AG10803 (cell line): Measurements from ENCODE around the gene OSBPL6.

ENCODE experiments used
- DNase-seq: peaks from one replicate; pipeline ENCODE4 v3.0.0; 2010; ENCODE audit warnings: low read depth
- H3K4me3 ChIP-seq: 2 replicates; pipeline ENCODE4 v1.5.1; 2011; ENCODE audit warnings: mild to moderate bottlenecking, low read length, control low read depth
- CTCF ChIP-seq: conservative IDR thresholded peaks from 2 replicates; pipeline ENCODE4 v1.5.1; 2011; ENCODE audit warnings: mild to moderate bottlenecking, low read length, control low read depth, inconsistent platforms

Gene OSBPL6

GRCh38 chr2:178279636-178280035 is 85.3 kb downstream of the OSBPL6 start:
- DNase-seq, result no peak
- no peak overlapping the region for H3K4me3 ChIP-seq
- TF ChIP-seq CTCF, result no peak

GRCh38 chr2:178280244-178280852 is 86.0 kb downstream of the OSBPL6 start:
- H3K4me3 ChIP-seq, result no peak overlapping the region
- DNase-seq, result peak; percentile 46
- TF ChIP-seq CTCF, result peak; percentile 77

DNA sequence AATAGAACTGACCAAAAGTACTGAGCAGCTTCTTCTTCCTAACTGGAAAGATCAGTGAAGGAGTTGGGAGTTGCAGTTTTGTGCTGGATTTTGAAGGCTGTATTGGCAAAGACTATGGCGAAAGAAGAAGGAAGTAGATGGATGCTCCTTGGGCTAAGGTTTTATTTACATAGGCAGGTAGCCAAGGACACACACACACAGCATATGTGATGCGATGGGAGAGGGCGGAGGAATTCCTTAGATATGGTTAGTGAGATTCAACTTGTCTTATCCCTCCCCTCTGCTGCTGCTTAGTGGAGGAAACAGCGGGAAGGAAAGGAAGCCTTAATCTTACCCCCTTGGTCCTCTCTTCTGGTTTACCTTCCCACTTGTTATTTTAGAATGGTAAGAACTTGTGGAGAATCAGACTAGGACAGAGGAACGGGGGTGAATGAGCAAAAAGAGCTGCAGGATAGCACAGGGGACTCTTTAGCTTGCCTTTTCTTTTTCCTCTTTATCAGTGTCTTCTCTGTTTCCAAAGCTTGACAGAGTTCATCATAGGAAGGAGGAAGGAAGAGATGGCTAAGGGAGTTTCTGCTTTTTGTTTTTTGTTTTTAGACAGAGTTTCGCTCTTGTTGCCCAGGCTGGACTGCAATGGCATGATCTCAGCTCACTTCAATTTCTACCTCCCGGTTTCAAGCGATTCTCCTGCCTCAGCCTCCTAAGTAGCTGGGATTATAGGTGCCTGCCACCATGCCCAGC is 87.9 kb downstream of the OSBPL6 start:
- no peak for TF ChIP-seq CTCF
- DNase-seq, result peak; percentile 56
- H3K4me3 ChIP-seq, result no peak overlapping the region

DNA sequence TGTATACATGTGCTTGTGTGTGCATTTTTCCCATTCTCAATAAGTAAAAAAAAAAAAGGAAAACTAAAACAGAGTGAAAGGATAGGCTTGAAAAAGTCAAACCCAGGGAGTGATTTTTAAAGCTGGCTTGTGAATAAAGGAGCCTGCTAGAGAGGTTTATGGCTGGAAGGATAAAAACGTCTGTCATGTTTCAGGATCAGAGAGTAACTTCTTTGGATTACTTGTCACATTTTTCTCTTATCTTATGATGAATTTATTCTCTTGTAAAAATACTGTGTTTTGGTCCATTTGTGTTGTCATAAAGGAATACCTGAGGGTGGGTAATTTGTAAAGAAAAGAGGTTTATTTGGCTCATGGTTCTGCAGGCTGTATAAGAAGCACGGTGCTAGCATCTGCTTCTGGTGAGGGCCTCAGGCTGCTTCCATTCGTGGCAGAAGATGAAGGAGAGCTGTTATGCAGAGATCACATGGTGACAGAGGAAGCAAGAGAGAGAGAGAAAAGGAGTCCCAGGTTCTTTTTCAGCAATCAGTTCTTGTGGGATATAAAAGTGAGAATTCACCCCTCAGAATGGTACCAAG is 89.1 kb downstream of the OSBPL6 start:
- TF ChIP-seq CTCF, result no peak
- no peak for DNase-seq
- H3K4me3 ChIP-seq, result no peak overlapping the region

DNA sequence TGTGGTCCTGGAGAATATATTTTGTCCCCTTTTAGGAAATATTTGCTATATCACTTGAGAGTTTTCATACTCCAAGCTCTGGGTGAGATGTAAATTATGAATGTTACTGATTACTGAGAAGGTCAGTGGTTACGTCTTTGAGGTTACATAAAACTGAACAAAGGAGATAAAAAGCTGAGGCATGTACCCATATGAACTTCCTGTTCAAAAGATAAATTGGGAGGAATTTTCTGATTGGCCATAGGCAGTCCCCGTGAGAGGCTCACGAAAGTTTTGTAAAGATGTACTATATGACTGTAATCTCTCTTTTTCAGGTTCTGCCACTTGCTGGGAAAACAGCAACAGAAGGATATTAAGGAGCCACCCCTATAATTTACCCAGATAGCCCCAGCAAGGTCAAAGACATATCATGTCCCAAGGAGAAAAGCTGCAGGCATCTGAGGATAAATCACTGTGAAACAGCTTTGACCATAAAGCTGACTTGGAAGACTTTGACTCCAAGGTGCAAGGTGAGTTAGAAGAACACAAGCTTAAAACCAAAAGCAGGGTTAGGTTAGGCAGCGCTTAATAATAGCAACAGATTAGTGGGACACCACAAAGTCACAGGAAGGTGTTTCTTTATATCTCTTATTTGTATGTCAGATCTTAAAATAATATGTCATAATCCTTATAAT is 90.4 kb downstream of the OSBPL6 start:
- TF ChIP-seq CTCF, result no peak
- DNase-seq, result no peak
- no peak overlapping the region for H3K4me3 ChIP-seq

- H3K4me3 ChIP-seq, result no peak overlapping the region
- DNase-seq, result no peak
- no peak for TF ChIP-seq CTCF
Observed at GRCh38 chr2:178285287-178285615, 90.9 kb downstream of the OSBPL6 start.

DNA sequence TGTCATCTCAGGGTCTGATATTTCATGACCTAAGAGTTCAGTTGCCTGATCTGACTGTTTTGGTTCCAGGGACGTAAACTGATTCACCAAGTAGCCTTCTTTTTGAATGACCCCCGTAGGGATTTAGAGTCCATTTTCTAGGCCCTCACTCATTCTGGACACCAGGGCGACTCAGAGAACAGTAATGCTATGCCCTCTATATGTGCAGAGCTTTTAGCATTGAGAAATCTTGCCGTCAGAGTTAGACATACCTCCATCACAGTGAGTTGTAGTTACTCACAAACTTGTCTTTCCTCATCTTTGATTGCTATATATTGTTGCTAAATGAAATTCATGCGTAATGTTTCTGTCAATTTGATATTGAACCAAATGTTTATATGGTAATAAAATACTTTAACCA is 92.3 kb downstream of the OSBPL6 start:
- DNase-seq, result no peak
- H3K4me3 ChIP-seq, result no peak overlapping the region
- TF ChIP-seq CTCF, result no peak
